ENCODE measurements around the gene NR1I2. TPM values are rescaled to one million over a fixed set of nuclear protein-coding genes. Genes with fewer than 3 reads are reported as not detected.

NR1I2 gene
- total RNA-seq, 1 donor from 2014 or later: 0.69 TPM

- no peak for DNase-seq (ENCODE audit: low spot score)
Observed at GRCh38 chr3:119841808-119842471, 60.0 kb downstream of the NR1I2 start.

GRCh38 chr3:119849126-119849525 is 67.2 kb downstream of the NR1I2 start:
- peaks cover 4% of the 10 kb centered on the region for H3K36me3 ChIP-seq
- H4K20me1 ChIP-seq (ENCODE audit: low read depth): no peaks in the 10 kb centered on the region
- H3K9ac ChIP-seq: no peak overlapping the region
- Mint-ChIP-seq H3K4me3 (no peak overlapping the region), H3K4me1 (no peaks in the 10 kb centered on the region), H3K27me3 (ENCODE audit: insufficient read depth, low read depth) (no peaks in the 10 kb centered on the region), H3K36me3 (peaks cover 51% of the 10 kb centered on the region), H3K9me3 (peaks cover 25% of the 10 kb centered on the region), H3K27ac (no peak overlapping the region)
- no peak for DNase-seq (ENCODE audit: low spot score)
- H3K4me1 ChIP-seq: no peaks in the 10 kb centered on the region
- H3K4me2 ChIP-seq: no peak overlapping the region
- no peaks in the 10 kb centered on the region for H3F3A ChIP-seq (ENCODE audit: low read depth)
- H3K27me3 ChIP-seq: no peaks in the 10 kb centered on the region
- no peak for TF ChIP-seq EZH2phosphoT487 (IDR thresholded peaks at IDR 0.05)
- TF ChIP-seq EZH2 (IDR thresholded peaks at IDR 0.05): no peak
- H2AFZ ChIP-seq (replicated peaks): no peak overlapping the region
- no peaks in the 10 kb centered on the region for H3K9me3 ChIP-seq (ENCODE audit: low read depth)
- H3K4me3 ChIP-seq: no peak overlapping the region
- no peak overlapping the region for H3K27ac ChIP-seq
- H3K79me2 ChIP-seq (ENCODE audit: low read depth): peaks cover 12% of the 10 kb centered on the region

More at GRCh38 chr3:119841808-119842471, 60.0 kb downstream of the NR1I2 start:
- no peaks in the 10 kb centered on the region for H3F3A ChIP-seq (ENCODE audit: low read depth)
- H3K27me3 ChIP-seq: no peaks in the 10 kb centered on the region
- H3K9me3 Mint-ChIP-seq: peaks cover 16% of the 10 kb centered on the region
- H3K27ac Mint-ChIP-seq: no peak overlapping the region
- H3K9ac ChIP-seq: no peak overlapping the region
- H3K27me3 Mint-ChIP-seq (ENCODE audit: insufficient read depth, low read depth): no peaks in the 10 kb centered on the region
- peaks cover 45% of the 10 kb centered on the region for H3K36me3 Mint-ChIP-seq
- peaks cover 8% of the 10 kb centered on the region for H3K36me3 ChIP-seq
- H3K9me3 ChIP-seq (ENCODE audit: low read depth): no peaks in the 10 kb centered on the region
- no peak overlapping the region for H3K4me3 Mint-ChIP-seq
- H3K4me2 ChIP-seq: no peak overlapping the region
- no peaks in the 10 kb centered on the region for H4K20me1 ChIP-seq (ENCODE audit: low read depth)
- no peaks in the 10 kb centered on the region for H3K4me1 Mint-ChIP-seq
- H3K79me2 ChIP-seq (ENCODE audit: low read depth): peaks cover 16% of the 10 kb centered on the region
- no peaks in the 10 kb centered on the region for H3K4me1 ChIP-seq
- no peak for TF ChIP-seq EZH2 (IDR thresholded peaks at IDR 0.05)
- TF ChIP-seq EZH2phosphoT487 (IDR thresholded peaks at IDR 0.05): no peak
- no peak for TF ChIP-seq CTCF (IDR thresholded peaks at IDR 0.05)
- H2AFZ ChIP-seq (replicated peaks): no peak overlapping the region
- H3K27ac ChIP-seq: no peak overlapping the region
- H3K4me3 ChIP-seq: no peak overlapping the region

DNA sequence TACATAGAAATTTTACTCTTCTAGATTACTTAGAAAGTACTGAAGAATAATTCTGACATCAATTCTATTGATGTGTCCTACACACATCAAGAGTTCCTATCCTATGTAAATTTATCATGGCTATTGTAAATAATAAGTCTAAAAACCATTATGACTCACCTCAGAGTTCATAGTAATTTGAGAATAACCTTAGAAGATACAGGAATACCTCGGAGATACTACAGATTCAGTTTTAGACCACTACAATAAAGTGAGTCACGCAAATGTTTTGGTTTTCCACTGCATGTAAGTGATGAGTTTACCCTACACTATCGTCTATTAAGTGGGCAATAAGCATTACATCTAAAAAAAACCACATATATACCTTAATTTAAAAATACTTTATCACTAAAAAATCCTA is 74.8 kb downstream of the NR1I2 start:
- TF ChIP-seq CTCF (IDR thresholded peaks at IDR 0.05): no peak
- TF ChIP-seq EZH2phosphoT487 (IDR thresholded peaks at IDR 0.05): no peak
- TF ChIP-seq EZH2 (IDR thresholded peaks at IDR 0.05): no peak

GRCh38 chr3:119858957-119859356 is 77.1 kb downstream of the NR1I2 start:
- peaks cover 65% of the 10 kb centered on the region for H3K36me3 Mint-ChIP-seq
- H4K20me1 ChIP-seq (ENCODE audit: low read depth): no peaks in the 10 kb centered on the region
- H3K79me2 ChIP-seq (ENCODE audit: low read depth): no peaks in the 10 kb centered on the region
- H3K4me2 ChIP-seq: no peak overlapping the region
- no peak for DNase-seq (ENCODE audit: low spot score)
- no peaks in the 10 kb centered on the region for H3K9me3 ChIP-seq (ENCODE audit: low read depth)
- H3K27ac Mint-ChIP-seq: no peak overlapping the region
- H3F3A ChIP-seq (ENCODE audit: low read depth): no peaks in the 10 kb centered on the region
- no peaks in the 10 kb centered on the region for H3K27me3 ChIP-seq
- H3K4me1 ChIP-seq: no peaks in the 10 kb centered on the region
- no peak overlapping the region for H3K9ac ChIP-seq
- no peak overlapping the region for H3K4me3 ChIP-seq
- peaks cover 36% of the 10 kb centered on the region for H3K9me3 Mint-ChIP-seq
- TF ChIP-seq EZH2 (IDR thresholded peaks at IDR 0.05) (no peak), EZH2phosphoT487 (IDR thresholded peaks at IDR 0.05) (no peak), CTCF (IDR thresholded peaks at IDR 0.05) (no peak)
- H3K4me3 Mint-ChIP-seq: no peak overlapping the region
- H3K36me3 ChIP-seq: peaks cover 32% of the 10 kb centered on the region
- no peak overlapping the region for H2AFZ ChIP-seq (replicated peaks)
- H3K27ac ChIP-seq: no peak overlapping the region
- no peaks in the 10 kb centered on the region for H3K4me1 Mint-ChIP-seq
- H3K27me3 Mint-ChIP-seq (ENCODE audit: insufficient read depth, low read depth): peaks cover 3% of the 10 kb centered on the region

More for the DNA sequence above, 74.8 kb downstream of the NR1I2 start:
- peaks cover 43% of the 10 kb centered on the region for H3K9me3 Mint-ChIP-seq
- Histone ChIP-seq H3K36me3 (peaks cover 16% of the 10 kb centered on the region), H3K9ac (no peak overlapping the region), H3K4me3 (no peak overlapping the region), H3K27me3 (no peaks in the 10 kb centered on the region), H3K79me2 (ENCODE audit: low read depth) (no peaks in the 10 kb centered on the region), H3K4me2 (no peak overlapping the region), H2AFZ (replicated peaks) (no peak overlapping the region), H4K20me1 (ENCODE audit: low read depth) (no peaks in the 10 kb centered on the region), H3K9me3 (ENCODE audit: low read depth) (no peaks in the 10 kb centered on the region), H3K27ac (no peak overlapping the region), H3F3A (ENCODE audit: low read depth) (no peaks in the 10 kb centered on the region), H3K4me1 (no peaks in the 10 kb centered on the region)
- H3K4me1 Mint-ChIP-seq: no peaks in the 10 kb centered on the region
- H3K27me3 Mint-ChIP-seq (ENCODE audit: insufficient read depth, low read depth): peaks cover 3% of the 10 kb centered on the region
- H3K36me3 Mint-ChIP-seq: peaks cover 62% of the 10 kb centered on the region
- no peak for DNase-seq (ENCODE audit: low spot score)
- H3K27ac Mint-ChIP-seq: no peak overlapping the region
- no peak overlapping the region for H3K4me3 Mint-ChIP-seq
